Prostate gland (tissue), 2 donors: ENCODE results near the gene AGFG1. TPM values are rescaled to one million over a fixed set of nuclear protein-coding genes. Genes with fewer than 3 reads are reported as not detected.

ENCODE experiments used
- DNase-seq: peaks from one replicate; pipeline ENCODE4 v3.0.0-alpha.2; 2019; ENCODE audit warnings: low spot score
- H3K27ac ChIP-seq, 2 donors: fragments of 200-600 bp; sonication (generic); 2 replicates each; pipeline ENCODE4 v1.5.1; 2017 to 2019
- H3K27me3 ChIP-seq: fragments of 200-600 bp; sonication (generic); replicated peaks from 2 replicates; pipeline ENCODE4 v1.5.1; 2019; ENCODE audit not compliant: insufficient read depth
- H3K36me3 ChIP-seq, 2 donors: fragments of 200-600 bp; sonication (generic); 1 replicate in 1 of 2; 2 replicates in 1 of 2; pipeline versions ENCODE4 v1.5.1 to v1.8.1; 2017 to 2019
- H3K4me1 ChIP-seq: fragments of 200-600 bp; sonication (generic); replicated peaks from 2 replicates; pipeline ENCODE4 v1.5.1; 2019
- H3K4me3 ChIP-seq, 2 donors: fragments of 200-600 bp; sonication (generic); 2 replicates each; pipeline ENCODE4 v1.5.1; 2017 to 2019
- H3K9me3 ChIP-seq: fragments of 200-600 bp; sonication (generic); 2 replicates; pipeline ENCODE4 v1.5.1; 2017
- CTCF ChIP-seq, 4 experiments: fragments of 200-600 bp in 2 of 4; fragments of 450-650 bp in 2 of 4; sonication (generic) in 2 of 4; IDR thresholded peaks; 1 replicate in 3 of 4; 2 replicates in 1 of 4; pipeline ENCODE4 v1.5.1; 2016 to 2019; ENCODE audit warnings: antibody characterized with exemption in 4 of 4, mild to moderate bottlenecking in 2 of 4, moderate library complexity in 2 of 4
- POLR2A ChIP-seq: fragments of 450-650 bp; IDR thresholded peaks from one replicate; pipeline ENCODE4 v1.6.1; 2016; ENCODE audit warnings: antibody characterized with exemption, mild to moderate bottlenecking
- POLR2AphosphoS5 ChIP-seq: sonication (generic); formaldehyde crosslinking; IDR thresholded peaks from one replicate; pipeline ENCODE4 v1.6.1; 2017; ENCODE audit warnings: antibody characterized with exemption
- WGBS: methylation state at CpG from one replicate; pipeline ENCODE4 v1.1.5; 2018; 5-methylcytosine and 5-hydroxymethylcytosine counted together
- intact Hi-C: fragments of 100-400 bp; cut with DNase I; formaldehyde crosslinking; loops from one replicate; pipeline ENCODE4 v1.14.2; 2022
- total RNA-seq, 2 donors: library from RNA; depleted of rRNA; stranded (reverse); fragments of >200 nt; gene quantifications; one replicate each; pipeline ENCODE4 v1.1.0, GENCODE V29; 2016

AGFG1 gene
- total RNA-seq, 2 donors from 2014 or later = 40.3 to 73.7 TPM

DNA sequence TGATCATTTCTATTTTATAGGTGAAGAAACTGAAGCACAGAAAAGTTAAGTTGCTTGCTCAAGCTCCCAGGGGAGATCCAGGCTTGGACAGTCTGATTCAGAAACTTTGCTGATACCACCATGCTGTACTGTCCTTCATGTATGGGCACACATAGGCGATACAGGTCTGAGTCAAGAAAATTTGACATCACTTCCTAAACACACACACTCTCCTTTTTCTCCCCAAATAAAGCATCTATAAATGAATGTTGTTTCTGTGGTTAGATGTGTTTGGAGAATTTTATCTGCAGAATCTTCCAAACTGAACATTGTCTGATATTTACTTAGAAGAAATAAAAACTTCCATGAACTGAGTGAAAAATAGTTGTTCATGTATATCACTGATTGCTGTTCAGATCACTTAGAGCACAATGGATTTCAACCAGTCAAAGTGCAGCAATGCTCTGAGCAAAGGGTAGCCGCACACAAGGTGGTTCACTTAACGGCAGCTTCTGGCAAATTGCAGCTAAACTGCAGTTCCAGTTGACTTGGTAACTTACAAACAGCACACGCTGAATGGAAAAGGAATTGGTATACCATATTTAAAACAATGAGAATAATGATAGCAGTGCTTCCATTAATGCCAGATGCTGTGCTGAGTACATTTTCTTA is 10.0 kb upstream of the AGFG1 start:
- Histone ChIP-seq H3K27me3 (no peaks in the 10 kb centered on the region), H3K4me3 (no peak overlapping the region), H3K27ac (no peak overlapping the region), H3K9me3 (no peaks in the 10 kb centered on the region), H3K36me3 (no peaks in the 10 kb centered on the region), H3K4me1 (peaks cover 3% of the 10 kb centered on the region)
- DNase-seq = no peak
- 55% methylated on average over 4 of the region's 4 CpGs for WGBS
- TF ChIP-seq POLR2AphosphoS5 = no peak
- TF ChIP-seq POLR2A = no peak
- TF ChIP-seq CTCF (IDR thresholded peaks at IDR 0.05) = no peak
- intact Hi-C loops = no loop called here

DNA sequence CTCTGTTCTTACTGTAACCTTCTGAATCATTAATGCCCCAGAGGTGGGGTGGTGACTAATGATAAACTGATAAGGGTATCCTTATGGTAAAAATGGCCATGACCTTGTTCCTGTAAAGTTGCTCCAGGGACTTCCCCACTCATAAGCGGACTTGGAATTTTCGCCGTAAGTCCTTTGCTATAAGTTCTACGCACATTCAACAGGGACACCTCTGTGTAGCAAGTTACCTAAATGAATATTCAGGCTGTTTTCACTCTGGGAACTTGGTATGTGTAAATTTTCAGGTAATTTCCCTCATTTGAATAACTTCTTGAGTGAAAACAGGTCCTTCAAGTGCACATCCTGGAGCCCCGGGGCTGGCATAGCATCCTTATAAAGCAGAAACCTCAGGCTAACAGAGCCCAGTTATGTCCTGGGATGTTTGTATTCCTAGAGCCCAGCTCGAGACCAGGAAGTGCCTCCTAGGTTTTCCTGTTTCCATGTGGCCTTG is 9.4 kb upstream of the AGFG1 start:
- Histone ChIP-seq H3K9me3 (no peaks in the 10 kb centered on the region), H3K27me3 (no peaks in the 10 kb centered on the region), H3K36me3 (no peaks in the 10 kb centered on the region), H3K4me3 (no peak overlapping the region), H3K27ac (no peak overlapping the region), H3K4me1 (peaks cover 3% of the 10 kb centered on the region)
- WGBS = 76% methylated on average over 6 of the region's 6 CpGs
- DNase-seq = no peak
- intact Hi-C loops = no loop called here
- TF ChIP-seq POLR2AphosphoS5 (no peak), CTCF (IDR thresholded peaks at IDR 0.05) (no peak), POLR2A (no peak)

- 88% methylated on average over 13 of the region's 13 CpGs for WGBS
- Histone ChIP-seq H3K4me3 (no peak overlapping the region), H3K27ac (no peak overlapping the region), H3K4me1 (peaks cover 3% of the 10 kb centered on the region), H3K36me3 (no peaks in the 10 kb centered on the region), H3K27me3 (no peaks in the 10 kb centered on the region), H3K9me3 (no peaks in the 10 kb centered on the region)
- TF ChIP-seq POLR2A = no peak
- intact Hi-C loops = no loop called here
- no peak for DNase-seq
Measured at GRCh38 chr2:227462972-227463931, 8.7 kb upstream of the AGFG1 start.

DNA sequence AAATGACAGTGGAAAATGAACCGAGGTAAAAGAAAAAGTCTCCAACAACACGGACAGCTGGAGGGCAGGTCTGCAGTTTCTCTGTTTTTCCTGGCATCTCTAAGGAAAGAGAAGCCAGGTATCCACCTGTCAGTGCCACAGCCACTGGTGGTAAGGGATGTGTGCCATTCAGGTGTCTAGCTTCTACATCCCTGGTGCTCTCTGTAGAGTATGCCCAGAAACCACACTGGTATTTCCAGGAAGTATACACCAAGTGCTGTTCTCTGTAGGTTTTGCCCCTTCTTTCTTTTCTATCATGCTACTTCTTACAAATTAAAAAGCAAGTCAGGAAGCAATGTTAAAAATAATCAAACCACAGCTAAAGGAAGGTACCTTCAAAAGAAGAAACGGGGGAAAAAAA is 7.6 kb upstream of the AGFG1 start:
- no peaks in the 10 kb centered on the region for H3K27me3 ChIP-seq
- TF ChIP-seq POLR2AphosphoS5 (no peak), POLR2A (no peak), CTCF (IDR thresholded peaks at IDR 0.05) (no peak)
- no peak for DNase-seq
- H3K36me3 ChIP-seq = no peaks in the 10 kb centered on the region
- 72% methylated on average over 3 of the region's 3 CpGs for WGBS
- no peak overlapping the region for H3K4me3 ChIP-seq
- no peak overlapping the region for H3K27ac ChIP-seq
- H3K9me3 ChIP-seq = no peaks in the 10 kb centered on the region
- peaks cover 3% of the 10 kb centered on the region for H3K4me1 ChIP-seq
- intact Hi-C loops = no loop called here

GRCh38 chr2:227464851-227465250 is 7.1 kb upstream of the AGFG1 start:
- 88% methylated on average over 7 of the region's 7 CpGs for WGBS
- H3K27me3 ChIP-seq = no peaks in the 10 kb centered on the region
- H3K4me3 ChIP-seq = no peak overlapping the region
- no peak for DNase-seq
- no peaks in the 10 kb centered on the region for H3K36me3 ChIP-seq
- intact Hi-C loops = no loop called here
- H3K27ac ChIP-seq = no peak overlapping the region
- peaks cover 3% of the 10 kb centered on the region for H3K4me1 ChIP-seq
- no peak for TF ChIP-seq POLR2A
- no peak for TF ChIP-seq POLR2AphosphoS5
- TF ChIP-seq CTCF (IDR thresholded peaks at IDR 0.05) = no peak
- no peaks in the 10 kb centered on the region for H3K9me3 ChIP-seq
